Neural cell (in vitro differentiated cells): ENCODE data around the gene MRPL28. TPM values are rescaled to one million over a fixed set of nuclear protein-coding genes. Genes with fewer than 3 reads are reported as not detected.
"Not testable (repeated sequence)": the region's sequence is repeated elsewhere in the genome, so short reads cannot be mapped to it uniquely, and the experiment has no call there.

Experiments used
- H2AFZ ChIP-seq: fragments of 200-600, 300-800 bp; sonication (generic), shearing (Covaris generic); 2 replicates; pipeline ENCODE4 v1.6.0; 2014; ENCODE audit warnings: low read depth, mild to moderate bottlenecking, antibody characterized with exemption, low read length, moderate library complexity
- H3F3A ChIP-seq: fragments of 200-600 bp; shearing (Covaris generic); 2 replicates; pipeline ENCODE4 v1.6.1; 2016; ENCODE audit warnings: mild to moderate bottlenecking, moderate library complexity, mixed read lengths, antibody characterized with exemption, low read length; ENCODE audit not compliant: insufficient read depth, poor library complexity, severe bottlenecking
- H3K27ac ChIP-seq: fragments of 200-600, 300-800 bp; sonication (generic), shearing (Covaris generic); 2 replicates; pipeline ENCODE4 v1.5.1; 2014; ENCODE audit warnings: mild to moderate bottlenecking, low read length, moderate library complexity
- H3K27me3 ChIP-seq: fragments of 300-800, 200-600 bp; sonication (generic), shearing (Covaris generic); 2 replicates; pipeline ENCODE4 v1.6.0; 2014; ENCODE audit warnings: mild to moderate bottlenecking, low read depth, low read length, moderate library complexity; ENCODE audit not compliant: insufficient read depth
- H3K36me3 ChIP-seq: fragments of 300-800, 200-600 bp; sonication (generic), shearing (Covaris generic); 2 replicates; pipeline ENCODE4 v1.5.1; 2014; ENCODE audit warnings: mild to moderate bottlenecking, antibody characterized with exemption, low read length, moderate library complexity; ENCODE audit not compliant: insufficient read depth
- H3K4me2 ChIP-seq: fragments of 300-800, 200-600 bp; sonication (generic), shearing (Covaris generic); 2 replicates; pipeline ENCODE4 v1.6.0; 2014; ENCODE audit warnings: mild to moderate bottlenecking, low read length
- H3K4me3 ChIP-seq: fragments of 300-800, 200-600 bp; sonication (generic), shearing (Covaris generic); 2 replicates; pipeline ENCODE4 v1.5.1; 2014; ENCODE audit warnings: mild to moderate bottlenecking, low read length, moderate library complexity
- H3K79me2 ChIP-seq: fragments of 200-600 bp; shearing (Covaris generic); replicated peaks from 2 replicates; pipeline ENCODE4 v1.6.0; 2014; ENCODE audit warnings: mild to moderate bottlenecking, low read length, moderate library complexity; ENCODE audit not compliant: insufficient read depth
- H3K9ac ChIP-seq: fragments of 300-800, 200-600 bp; sonication (generic), shearing (Covaris generic); 2 replicates; pipeline ENCODE4 v1.6.1; 2016; ENCODE audit warnings: mild to moderate bottlenecking, low read length, mixed read lengths
- H3K9me2 ChIP-seq: fragments of 200-600 bp; shearing (Covaris generic); 2 replicates; pipeline ENCODE4 v1.6.1; 2016; ENCODE audit warnings: mild to moderate bottlenecking, low read length, mixed read lengths; ENCODE audit not compliant: insufficient read depth
- H3K9me3 ChIP-seq: fragments of 200-600, 300-800 bp; sonication (generic), shearing (Covaris generic); 2 replicates; pipeline ENCODE4 v1.6.1; 2016; ENCODE audit warnings: mild to moderate bottlenecking, mixed run types, low read length, moderate library complexity, mixed read lengths
- H4K20me1 ChIP-seq: fragments of 200-600 bp; shearing (Covaris generic); 2 replicates; pipeline ENCODE4 v1.6.1; 2016; ENCODE audit warnings: mild to moderate bottlenecking, mixed run types; ENCODE audit not compliant: insufficient read depth
- CTCF ChIP-seq: fragments of 450-650 bp; IDR thresholded peaks from 2 replicates; pipeline ENCODE4 v1.5.1; 2014; ENCODE audit warnings: antibody characterized with exemption, mild to moderate bottlenecking, moderate library complexity; ENCODE audit not compliant: poor library complexity, severe bottlenecking
- EP300 ChIP-seq: fragments of 450-650 bp; conservative IDR thresholded peaks from 2 replicates; pipeline ENCODE4 v1.6.1; 2014; ENCODE audit warnings: antibody characterized with exemption, mild to moderate bottlenecking, moderate library complexity; ENCODE audit not compliant: poor library complexity, severe bottlenecking
- EZH2 ChIP-seq: fragments of 200-600, 300-800 bp; shearing (Covaris generic), sonication (generic); IDR thresholded peaks from 2 replicates; pipeline ENCODE4 v1.6.1; 2014; ENCODE audit warnings: antibody characterized with exemption, low read length, borderline replicate concordance, mild to moderate bottlenecking; ENCODE audit not compliant: insufficient read depth, poor library complexity, severe bottlenecking
- MXI1 ChIP-seq: fragments of 450-650 bp; conservative IDR thresholded peaks from 2 replicates; pipeline ENCODE4 v1.6.1; 2014; ENCODE audit warnings: antibody characterized with exemption, mild to moderate bottlenecking; ENCODE audit not compliant: poor library complexity, severe bottlenecking
- POLR2AphosphoS5 ChIP-seq: IDR thresholded peaks from 2 replicates; pipeline ENCODE4 v1.6.1; 2012
- RAD21 ChIP-seq: fragments of 450-650 bp; conservative IDR thresholded peaks from 2 replicates; pipeline ENCODE4 v1.6.1; 2014; ENCODE audit warnings: antibody characterized with exemption, mild to moderate bottlenecking, moderate library complexity
- REST ChIP-seq: IDR thresholded peaks from 2 replicates; pipeline ENCODE4 v1.6.1; 2012; ENCODE audit warnings: borderline replicate concordance
- SMC3 ChIP-seq: fragments of 450-650 bp; conservative IDR thresholded peaks from 2 replicates; pipeline ENCODE4 v1.6.1; 2014; ENCODE audit warnings: antibody characterized with exemption, mild to moderate bottlenecking, moderate library complexity; ENCODE audit not compliant: poor library complexity
- TAF1 ChIP-seq: IDR thresholded peaks from 2 replicates; pipeline ENCODE4 v1.6.1; 2012; ENCODE audit warnings: low read depth
- polyA plus RNA-seq: library from polyadenylated mRNA; depleted of rRNA; stranded (reverse); fragments of >200 nt; gene quantifications from 2 replicates; pipeline ENCODE4 v1.2.3, GENCODE V29; 2014

Gene MRPL28
- polyA plus RNA-seq, 1 donor from 2014 or later: 134 TPM

GRCh38 chr16:363110-363765 lies 7.1 kb downstream of the MRPL28 start:
- no peak overlapping the region for H3K9ac ChIP-seq

GRCh38 chr16:362702-362999 lies 7.7 kb downstream of the MRPL28 start:
- H4K20me1 ChIP-seq, H3K36me3 ChIP-seq, H3K4me3 ChIP-seq, H3K9ac ChIP-seq, H3K27ac ChIP-seq, H3K4me2 ChIP-seq, H3K9me2 ChIP-seq, H3F3A ChIP-seq, H3K79me2 ChIP-seq, H2AFZ ChIP-seq, H3K9me3 ChIP-seq, H3K27me3 ChIP-seq: not testable (repeated sequence)

More at GRCh38 chr16:363110-363765, 7.1 kb downstream of the MRPL28 start:
- Histone ChIP-seq H3K27ac (no peak overlapping the region), H3K4me2 (no peak overlapping the region), H3K36me3 (no peaks in the 10 kb centered on the region), H3K4me3 (no peak overlapping the region), H3F3A (no peaks in the 10 kb centered on the region), H3K9me3 (no peaks in the 10 kb centered on the region), H2AFZ (no peak overlapping the region), H4K20me1 (no peaks in the 10 kb centered on the region), H3K79me2 (no peaks in the 10 kb centered on the region), H3K27me3 (no peaks in the 10 kb centered on the region), H3K9me2 (no peaks in the 10 kb centered on the region)
- no peak for TF ChIP-seq TAF1
- TF ChIP-seq REST: no peak
- TF ChIP-seq POLR2AphosphoS5: no peak
- TF ChIP-seq CTCF: no peak
- no peak for TF ChIP-seq SMC3
- no peak for TF ChIP-seq RAD21
- TF ChIP-seq EP300: no peak
- no peak for TF ChIP-seq EZH2
- no peak for TF ChIP-seq MXI1
